DMS 273 (cell line): ENCODE results near the gene BCL2.

Source experiments
- DNase-seq: peaks from one replicate; lab custom pipeline; 2025; ENCODE audit not compliant: unreplicated experiment; lab: John Stamatoyannopoulos, UW

BCL2 gene

GRCh38 chr18:63186520-63187222 lies 132.9 kb downstream of the BCL2 start:
- no peak for DNase-seq

GRCh38 chr18:63185984-63186383 lies 133.6 kb downstream of the BCL2 start:
- DNase-seq: no peak

DNA sequence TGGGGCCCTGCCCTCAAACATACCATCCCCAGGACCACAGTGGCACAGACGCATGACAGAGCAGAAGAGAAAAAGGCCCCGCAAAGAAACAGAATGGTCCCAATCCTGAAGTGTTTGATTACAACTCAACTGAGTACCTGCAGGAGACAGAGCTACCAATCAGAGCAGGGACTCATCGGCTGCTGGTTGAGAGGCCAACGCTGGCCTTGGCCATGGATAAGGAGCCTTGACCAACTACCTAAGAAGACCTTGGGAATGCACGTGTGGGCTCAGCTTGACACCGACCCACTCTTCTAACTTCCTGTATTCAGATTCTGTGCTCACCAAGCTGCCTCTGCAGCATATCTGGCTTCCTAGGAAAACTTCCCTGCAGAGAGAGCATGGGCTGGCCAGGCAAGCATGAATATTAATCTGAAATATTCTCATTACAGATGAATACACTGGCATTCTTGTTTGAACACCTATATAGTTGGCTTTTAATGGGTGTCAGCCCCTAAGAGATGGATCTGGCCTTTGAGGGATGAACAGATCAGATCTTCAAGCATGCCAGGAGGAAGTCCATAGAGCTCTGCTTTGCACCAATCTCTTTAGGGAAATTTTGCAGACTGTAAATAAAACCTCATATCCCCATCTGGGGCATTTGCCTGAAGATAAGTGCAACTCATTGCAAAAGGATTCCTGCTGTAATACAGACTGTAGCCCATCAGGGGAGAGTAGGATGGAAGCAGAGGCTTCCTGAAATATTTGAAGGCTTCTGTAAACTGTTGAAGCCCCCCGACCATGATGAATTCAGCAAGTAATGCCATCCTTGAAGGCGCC lies 135.4 kb downstream of the BCL2 start:
- no peak for DNase-seq

GRCh38 chr18:63183378-63183777 lies 136.2 kb downstream of the BCL2 start:
- DNase-seq: no peak

DNA sequence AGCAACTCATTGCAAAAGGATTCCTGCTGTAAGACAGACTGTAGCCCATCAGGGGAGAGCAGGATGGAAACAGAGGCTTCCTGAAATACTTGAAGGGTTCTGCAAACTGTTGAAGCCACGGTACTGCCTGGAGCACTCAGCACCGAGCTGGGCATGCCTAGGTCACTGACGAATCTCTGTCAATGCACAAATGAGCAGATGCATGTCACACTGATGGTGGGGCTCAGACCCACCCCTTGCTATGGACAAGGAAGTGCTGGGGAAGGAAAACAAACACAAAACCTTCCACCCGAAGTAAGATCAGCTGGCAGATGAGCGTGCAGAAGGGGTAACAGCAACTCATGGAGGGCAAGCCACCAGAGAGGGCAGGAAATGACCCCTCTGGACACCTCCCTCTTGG lies 136.7 kb downstream of the BCL2 start:
- no peak for DNase-seq

DNA sequence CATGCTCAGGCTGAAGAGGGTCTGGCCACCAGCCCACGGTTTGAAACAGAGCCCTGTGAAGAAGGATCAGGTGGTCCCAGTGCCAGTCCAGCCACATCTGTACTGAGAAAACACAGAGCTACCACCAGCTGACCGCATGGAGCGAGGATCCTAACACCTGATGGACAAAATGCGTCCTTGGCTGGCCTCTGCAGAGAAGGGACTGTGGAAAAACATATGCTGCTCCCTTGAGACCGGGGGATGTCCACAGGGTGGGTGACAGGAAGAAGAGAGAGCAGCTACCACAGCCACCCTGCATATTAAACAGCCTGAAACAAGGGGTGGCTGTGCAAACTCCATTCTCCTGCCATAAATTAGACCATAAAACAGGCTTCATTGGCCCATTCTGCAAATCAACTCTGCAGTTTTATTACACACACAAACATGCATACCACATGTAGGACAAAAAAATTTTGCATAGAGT lies 137.2 kb downstream of the BCL2 start:
- no peak for DNase-seq

DNA sequence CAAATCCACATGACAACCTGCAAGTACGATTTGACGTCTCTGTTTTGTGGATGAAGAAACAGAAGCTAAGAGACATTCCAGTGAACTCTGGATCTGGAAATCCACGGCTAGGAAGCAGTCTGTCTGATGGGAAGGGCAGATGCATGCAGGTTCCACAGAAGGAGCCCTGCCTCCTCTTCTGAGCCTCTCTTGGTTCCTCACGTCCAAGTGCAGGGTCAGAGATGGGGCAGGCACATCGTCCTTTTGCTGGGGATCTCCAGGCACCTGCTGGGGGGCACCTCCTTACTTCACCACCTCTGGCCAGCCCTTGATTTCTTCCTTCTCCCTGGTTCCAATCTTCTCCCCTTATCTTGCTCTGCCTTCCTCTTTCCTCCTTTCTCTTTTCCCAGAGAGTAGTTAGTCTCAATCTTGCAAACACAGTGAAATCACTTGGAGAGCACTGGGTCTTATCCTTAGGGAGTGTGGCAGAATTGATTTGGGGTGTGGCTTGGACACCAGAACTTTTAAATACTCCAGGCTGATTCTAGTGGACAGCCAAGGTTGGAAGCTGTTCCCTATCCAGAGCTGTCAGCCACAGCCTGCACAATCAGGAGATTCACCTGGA lies 137.8 kb downstream of the BCL2 start:
- no peak for DNase-seq

DNA sequence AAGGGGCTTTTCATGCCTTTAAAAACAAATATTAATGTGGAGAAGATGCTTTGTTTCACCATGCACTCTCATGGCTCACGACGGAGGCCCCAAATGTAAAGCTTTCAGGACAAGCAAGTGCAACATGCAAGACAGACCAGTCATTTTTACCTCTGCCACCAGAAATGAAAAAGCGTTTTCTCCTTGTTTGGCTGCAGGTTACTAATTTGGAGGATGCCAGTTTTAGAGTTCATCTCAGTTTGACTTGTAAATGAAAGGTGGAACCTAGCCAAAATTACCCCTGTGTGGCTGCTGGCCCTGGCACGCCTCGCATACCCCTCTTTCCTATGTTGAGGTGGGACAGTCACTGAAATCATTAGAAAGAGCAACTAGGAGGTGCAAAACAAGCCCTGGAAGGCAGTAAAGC lies 138.6 kb downstream of the BCL2 start:
- no peak for DNase-seq

DNA sequence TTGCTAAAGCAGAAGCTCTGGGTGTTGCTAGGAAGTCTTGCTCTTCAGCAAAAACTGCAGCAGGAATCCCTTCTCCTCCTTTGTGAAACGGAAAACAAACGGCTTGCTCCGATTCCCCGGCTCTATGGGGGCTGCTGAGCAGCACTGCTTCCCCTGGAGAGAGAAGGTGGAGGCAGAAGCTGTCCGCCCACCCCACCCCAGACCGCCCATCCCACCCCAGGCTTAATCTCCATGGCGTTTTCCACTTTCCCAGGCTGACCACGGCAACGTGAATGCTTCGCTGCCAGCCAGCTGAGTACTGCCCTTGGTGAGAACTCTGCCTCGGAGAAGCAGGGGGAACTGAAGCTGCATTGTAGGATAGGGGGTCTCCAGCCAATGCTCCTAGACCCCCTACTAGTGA lies 139.2 kb downstream of the BCL2 start:
- DNase-seq: no peak

GRCh38 chr18:63179422-63179821 lies 140.1 kb downstream of the BCL2 start:
- DNase-seq: no peak

DNA sequence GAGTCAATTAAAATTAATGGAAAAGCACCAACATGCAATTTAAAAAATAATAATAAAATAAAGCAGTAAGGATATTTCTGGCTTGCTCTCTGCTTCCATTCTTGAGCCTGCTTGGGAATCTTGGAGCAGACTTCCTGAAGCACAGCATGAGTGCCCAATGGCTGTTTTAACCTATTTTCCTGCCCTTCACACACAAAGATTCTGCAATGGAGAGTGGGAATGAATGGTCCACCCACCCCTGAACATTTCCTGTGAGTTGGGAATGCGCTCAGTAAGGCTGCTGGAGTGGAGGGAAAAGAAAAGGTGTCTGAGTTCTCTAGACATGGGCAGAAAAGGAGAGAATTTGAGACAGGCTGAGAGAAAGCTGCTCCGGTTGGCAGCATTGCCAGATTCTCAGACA lies 140.6 kb downstream of the BCL2 start:
- DNase-seq: no peak

- peak; percentile 63 for DNase-seq
These were observed 141.4 kb downstream of the BCL2 start for GRCh38 chr18:63177919-63178821.

DNA sequence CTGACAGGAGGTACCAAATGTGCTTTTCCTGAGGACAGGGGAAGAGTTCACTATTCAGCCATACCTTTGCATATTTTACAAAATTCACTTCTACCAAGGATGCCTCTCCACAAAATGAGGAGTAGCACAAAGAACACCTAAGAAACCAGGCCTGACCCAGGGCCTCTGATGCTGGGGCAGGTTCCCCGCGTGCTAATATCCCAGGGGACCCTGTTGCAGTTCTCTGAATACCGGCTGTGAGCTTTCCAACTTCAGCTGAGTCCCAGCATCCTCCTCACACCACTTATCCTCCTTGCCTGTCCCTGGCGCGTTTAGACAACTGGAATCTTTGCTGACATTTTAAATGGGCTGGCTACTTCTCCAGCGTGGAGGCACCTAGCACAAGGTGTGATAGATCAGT lies 142.3 kb downstream of the BCL2 start:
- DNase-seq: no peak

- DNase-seq: no peak
These were observed 144.3 kb downstream of the BCL2 start for GRCh38 chr18:63175264-63175663.

GRCh38 chr18:63173983-63174382 lies 145.6 kb downstream of the BCL2 start:
- no peak for DNase-seq

DNA sequence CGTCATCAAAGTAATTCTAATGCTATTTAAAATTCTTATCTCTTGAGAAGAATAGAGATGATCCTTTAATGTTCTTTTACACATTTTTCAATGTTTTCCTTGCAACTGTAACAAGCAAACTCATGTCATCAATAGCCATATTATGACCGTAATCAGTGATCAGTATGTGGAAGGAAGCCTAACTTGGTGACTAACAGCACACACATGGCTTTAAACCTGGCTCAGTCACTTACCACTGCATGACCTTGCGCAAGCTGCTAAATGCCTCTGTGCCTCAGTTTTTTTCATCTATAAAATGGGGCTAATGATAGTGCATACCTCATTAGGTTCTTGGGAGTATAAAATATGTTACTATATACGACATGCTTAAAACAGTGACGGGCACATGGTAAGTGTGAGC lies 149.7 kb downstream of the BCL2 start:
- no peak for DNase-seq

DNA sequence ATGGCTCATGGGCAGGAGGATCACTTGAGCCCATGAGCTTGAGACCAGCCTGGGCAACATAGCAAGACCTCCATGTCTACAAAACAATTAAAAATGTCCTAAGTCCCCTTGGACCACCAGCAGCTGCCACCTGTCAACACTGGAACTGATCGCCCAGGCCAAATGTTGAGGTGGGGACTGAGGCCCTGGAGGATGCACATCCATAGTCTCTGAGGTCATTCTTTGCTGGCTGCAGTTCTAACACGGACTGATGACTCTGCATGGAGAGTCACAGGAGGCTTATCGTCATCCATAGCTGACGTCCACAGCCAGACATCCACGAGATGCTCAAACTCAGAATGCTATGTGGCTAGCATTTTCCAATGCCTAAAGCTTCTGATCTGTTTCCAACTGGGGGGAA lies 151.3 kb downstream of the BCL2 start:
- DNase-seq: no peak

DNA sequence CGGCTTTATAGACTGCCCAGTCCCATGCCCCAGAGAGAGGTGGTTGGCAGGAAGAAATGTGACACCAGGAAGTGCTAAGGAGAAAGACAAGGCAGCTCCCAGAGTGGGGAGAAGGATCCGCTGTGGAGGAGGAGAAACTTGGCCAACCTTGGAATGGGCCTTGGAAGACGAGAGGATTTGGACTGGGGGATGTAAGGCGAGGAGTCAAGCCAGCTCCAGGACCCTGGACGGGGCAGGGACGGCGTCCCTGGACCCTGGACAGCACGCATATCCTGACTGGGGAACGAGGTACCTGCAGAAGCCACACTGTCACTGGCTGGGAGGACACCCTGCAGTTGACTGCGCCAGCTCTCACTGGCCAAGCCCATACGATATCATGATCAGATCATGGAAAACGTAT lies 153.4 kb downstream of the BCL2 start:
- no peak for DNase-seq

DNA sequence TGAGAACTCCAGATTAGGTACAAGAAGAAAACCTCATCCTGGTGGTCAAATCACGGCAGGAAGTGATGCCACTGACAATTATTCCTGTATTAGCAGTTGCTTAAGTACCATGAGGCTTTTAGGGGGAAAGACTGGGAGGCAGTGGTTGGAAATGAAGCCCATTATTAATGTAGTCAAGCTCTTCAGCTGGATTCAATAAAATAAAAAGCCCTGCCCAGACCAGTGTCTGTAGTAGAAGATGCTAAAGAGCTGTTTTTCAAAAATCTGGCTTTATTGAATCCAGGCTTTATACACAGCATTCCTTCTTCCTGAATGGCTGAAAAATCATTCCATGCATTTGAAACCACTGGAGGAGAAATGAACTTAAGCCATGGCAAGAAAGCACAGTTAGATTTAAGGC lies 155.2 kb downstream of the BCL2 start:
- DNase-seq: no peak

GRCh38 chr18:63162271-63163014 lies 157.1 kb downstream of the BCL2 start:
- no peak for DNase-seq
